Type B pancreatic cell (in vitro differentiated cells): ENCODE measurements around the gene HOXA2. TPM values are rescaled to one million over a fixed set of nuclear protein-coding genes. Genes with fewer than 3 reads are reported as not detected.

Source experiments
- DNase-seq: peaks from one replicate; pipeline ENCODE4 v3.0.0; 2021; ENCODE audit warnings: mixed read lengths; ENCODE audit not compliant: unreplicated experiment; ENCODE audit errors: extremely low spot score
- H3K27ac Mint-ChIP-seq: 2 replicates; pipeline ENCODE4 v1.8.0; 2021; ENCODE audit warnings: mild to moderate bottlenecking, mixed read lengths
- H3K27me3 Mint-ChIP-seq: 2 replicates; pipeline ENCODE4 v1.8.0; 2021; ENCODE audit warnings: mixed read lengths
- H3K36me3 Mint-ChIP-seq: 2 replicates; pipeline ENCODE4 v1.8.0; 2021; ENCODE audit warnings: mixed read lengths
- H3K4me1 Mint-ChIP-seq: one replicate; pipeline ENCODE4 v1.8.0; 2021; ENCODE audit warnings: mixed read lengths; ENCODE audit not compliant: unreplicated experiment
- H3K4me3 Mint-ChIP-seq: 2 replicates; pipeline ENCODE4 v1.8.0; 2021; ENCODE audit warnings: mild to moderate bottlenecking, mixed read lengths
- H3K9me3 Mint-ChIP-seq: 2 replicates; pipeline ENCODE4 v1.8.0; 2021; ENCODE audit warnings: mixed read lengths
- total RNA-seq: library from RNA; stranded (reverse); gene quantifications from 2 replicates; pipeline ENCODE4 v1.2.1, GENCODE V29; 2021; ENCODE audit warnings: low replicate concordance
- TF ChIP-seq, protein P1 (sequence below): fragments of 200-600 bp; sonication (generic); conservative IDR thresholded peaks from 2 replicates; pipeline ENCODE4 v1.5.0; 2021; ENCODE audit warnings: antibody characterized with exemption, mild to moderate bottlenecking

Gene HOXA2
- total RNA-seq, 1 donor from 2014 or later, result 26.8 TPM

DNA sequence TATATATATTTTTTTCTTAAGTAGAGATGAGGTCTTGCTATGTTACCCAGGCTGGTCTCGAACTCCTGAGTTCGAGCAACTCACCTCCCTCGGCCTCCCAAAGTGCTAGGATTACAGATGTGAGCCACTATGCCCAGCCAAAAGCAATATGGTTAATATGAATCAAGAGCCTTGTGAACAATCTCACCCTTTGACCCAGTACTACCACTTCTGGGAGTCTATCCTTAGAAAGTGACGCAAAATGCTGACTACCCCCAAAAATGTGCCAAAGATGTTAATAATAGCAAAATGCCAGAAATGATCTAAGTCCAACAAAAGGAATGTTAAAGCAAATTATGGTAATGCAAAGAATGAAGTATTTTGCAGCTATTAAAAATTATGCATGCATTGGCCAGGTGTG, 51.0 kb downstream of the HOXA2 start:
- Mint-ChIP-seq H3K9me3 (no peaks in the 10 kb centered on the region), H3K27ac (no peak overlapping the region), H3K4me1 (no peaks in the 10 kb centered on the region), H3K4me3 (no peak overlapping the region), H3K36me3 (no peaks in the 10 kb centered on the region), H3K27me3 (no peaks in the 10 kb centered on the region)
- no peak for DNase-seq
- TF ChIP-seq, protein P1, sequence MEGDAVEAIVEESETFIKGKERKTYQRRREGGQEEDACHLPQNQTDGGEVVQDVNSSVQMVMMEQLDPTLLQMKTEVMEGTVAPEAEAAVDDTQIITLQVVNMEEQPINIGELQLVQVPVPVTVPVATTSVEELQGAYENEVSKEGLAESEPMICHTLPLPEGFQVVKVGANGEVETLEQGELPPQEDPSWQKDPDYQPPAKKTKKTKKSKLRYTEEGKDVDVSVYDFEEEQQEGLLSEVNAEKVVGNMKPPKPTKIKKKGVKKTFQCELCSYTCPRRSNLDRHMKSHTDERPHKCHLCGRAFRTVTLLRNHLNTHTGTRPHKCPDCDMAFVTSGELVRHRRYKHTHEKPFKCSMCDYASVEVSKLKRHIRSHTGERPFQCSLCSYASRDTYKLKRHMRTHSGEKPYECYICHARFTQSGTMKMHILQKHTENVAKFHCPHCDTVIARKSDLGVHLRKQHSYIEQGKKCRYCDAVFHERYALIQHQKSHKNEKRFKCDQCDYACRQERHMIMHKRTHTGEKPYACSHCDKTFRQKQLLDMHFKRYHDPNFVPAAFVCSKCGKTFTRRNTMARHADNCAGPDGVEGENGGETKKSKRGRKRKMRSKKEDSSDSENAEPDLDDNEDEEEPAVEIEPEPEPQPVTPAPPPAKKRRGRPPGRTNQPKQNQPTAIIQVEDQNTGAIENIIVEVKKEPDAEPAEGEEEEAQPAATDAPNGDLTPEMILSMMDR, result no peak

Other genes with a start within 250 kb of the HOXA2 start
- gene SKAP2, start 238.1 kb downstream of the HOXA2 start, total RNA-seq, result 25.5 and 61.6 TPM in 2 replicates
- gene HOXA1, start 6.7 kb downstream of the HOXA2 start, total RNA-seq, result 9.5 and 22.0 TPM in 2 replicates
- 28.5 and 37.6 TPM in 2 replicates for gene HOXA4, start 28.1 kb upstream of the HOXA2 start, total RNA-seq
- 55.0 and 77.7 TPM in 2 replicates for gene HOXA5, start 41.0 kb upstream of the HOXA2 start, total RNA-seq
- 4.2 and 10.9 TPM in 2 replicates for gene HOXA6, start 45.1 kb upstream of the HOXA2 start, total RNA-seq
- 40.5 and 92.8 TPM in 2 replicates for gene HOXA3, start 49.9 kb upstream of the HOXA2 start, total RNA-seq
- gene HOXA7, start 54.0 kb upstream of the HOXA2 start, total RNA-seq, result 3.2 and 6.2 TPM in 2 replicates
- gene HOXA9, start 62.9 kb upstream of the HOXA2 start, total RNA-seq, result 0.67 and 4.1 TPM in 2 replicates
- gene HOXA10, start 71.6 kb upstream of the HOXA2 start, total RNA-seq, result 0.29 and 4.9 TPM in 2 replicates
- gene HOXA11, start 82.5 kb upstream of the HOXA2 start, total RNA-seq, result 1.2 TPM in 1 of 2 replicates, not detected in the other
- 0.75 and 1.5 TPM in 2 replicates for gene HOXA13, start 97.4 kb upstream of the HOXA2 start, total RNA-seq
- gene EVX1, start 140.1 kb upstream of the HOXA2 start, total RNA-seq, result 0.41 and 0.71 TPM in 2 replicates